Thyroid gland (tissue), 4 donors: ENCODE measurements around the gene SLC35E4.

Experiments used
- POLR2A ChIP-seq, 2 donors: fragments of 450-650 bp; IDR thresholded peaks; one replicate each; pipeline ENCODE4 v1.6.1; 2017; ENCODE audit warnings: antibody characterized with exemption in 2 of 2, mild to moderate bottlenecking in 2 of 2, moderate library complexity in 1 of 2
- TF ChIP-seq, protein P1 (sequence below), 6 experiments: fragments of 200-600 bp in 3 of 6; fragments of 450-650 bp in 3 of 6; sonication (generic) in 3 of 6; IDR thresholded peaks; one replicate each; pipeline ENCODE4 v1.5.1; 2016 to 2019; ENCODE audit warnings: antibody characterized with exemption in 6 of 6, mild to moderate bottlenecking in 2 of 6, inconsistent platforms in 1 of 6, moderate library complexity in 1 of 6

DNA sequence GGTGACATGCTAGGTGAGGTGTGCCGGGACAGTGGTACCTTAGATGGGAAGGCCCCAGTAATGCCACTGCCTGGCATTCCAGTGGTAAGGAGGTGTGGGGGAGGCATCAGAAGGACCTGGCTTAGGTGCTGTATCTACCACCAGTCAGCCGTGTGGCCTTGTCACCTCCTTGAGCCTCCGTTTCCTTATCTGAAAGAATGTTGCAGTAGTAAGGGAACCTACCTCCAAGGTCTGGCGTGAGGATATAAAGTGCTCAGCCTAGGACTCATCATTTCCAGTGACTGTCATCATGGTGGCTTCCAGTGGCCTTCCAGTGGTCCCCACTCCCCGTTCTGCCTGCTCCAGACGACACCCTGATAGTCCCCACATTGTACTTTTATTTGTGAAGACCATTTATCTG, 38.9 kb downstream of the SLC35E4 start:
- TF ChIP-seq, protein P1, sequence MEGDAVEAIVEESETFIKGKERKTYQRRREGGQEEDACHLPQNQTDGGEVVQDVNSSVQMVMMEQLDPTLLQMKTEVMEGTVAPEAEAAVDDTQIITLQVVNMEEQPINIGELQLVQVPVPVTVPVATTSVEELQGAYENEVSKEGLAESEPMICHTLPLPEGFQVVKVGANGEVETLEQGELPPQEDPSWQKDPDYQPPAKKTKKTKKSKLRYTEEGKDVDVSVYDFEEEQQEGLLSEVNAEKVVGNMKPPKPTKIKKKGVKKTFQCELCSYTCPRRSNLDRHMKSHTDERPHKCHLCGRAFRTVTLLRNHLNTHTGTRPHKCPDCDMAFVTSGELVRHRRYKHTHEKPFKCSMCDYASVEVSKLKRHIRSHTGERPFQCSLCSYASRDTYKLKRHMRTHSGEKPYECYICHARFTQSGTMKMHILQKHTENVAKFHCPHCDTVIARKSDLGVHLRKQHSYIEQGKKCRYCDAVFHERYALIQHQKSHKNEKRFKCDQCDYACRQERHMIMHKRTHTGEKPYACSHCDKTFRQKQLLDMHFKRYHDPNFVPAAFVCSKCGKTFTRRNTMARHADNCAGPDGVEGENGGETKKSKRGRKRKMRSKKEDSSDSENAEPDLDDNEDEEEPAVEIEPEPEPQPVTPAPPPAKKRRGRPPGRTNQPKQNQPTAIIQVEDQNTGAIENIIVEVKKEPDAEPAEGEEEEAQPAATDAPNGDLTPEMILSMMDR (IDR thresholded peaks at IDR 0.05), result no peak
- TF ChIP-seq POLR2A (IDR thresholded peaks at IDR 0.05), result no peak
